ENCODE measurements around the gene TRPV4. TPM values are rescaled to one million over a fixed set of nuclear protein-coding genes. Genes with fewer than 3 reads are reported as not detected.

TRPV4 gene
- total and polyA plus RNA-seq, 3 donors from 2014 or later = 1.3 to 3.0 (median 2.2) TPM

DNA sequence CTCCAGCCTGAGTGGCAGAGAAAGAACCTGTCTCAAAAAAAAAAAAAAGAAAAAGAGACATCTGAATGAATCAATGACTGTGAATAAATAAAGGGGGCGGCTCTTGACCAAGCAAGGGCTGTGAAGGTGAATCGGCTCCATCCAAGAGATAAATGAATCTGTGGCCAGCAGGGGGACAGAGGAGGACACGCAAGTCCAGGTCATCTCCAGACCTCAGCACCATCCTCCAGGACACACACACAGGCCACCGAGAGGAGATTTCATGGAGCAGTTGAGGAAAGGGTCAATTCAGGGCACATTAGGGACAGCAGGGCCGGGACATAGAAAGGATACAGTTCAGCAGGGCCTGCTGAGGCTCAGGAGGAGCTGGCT, 21.6 kb downstream of the TRPV4 start:
- Histone ChIP-seq H3K4me3 (no peak overlapping the region), H3K36me3 (ENCODE audit: low read depth, missing control alignments) (no peaks in the 10 kb centered on the region), H3K9me3 (no peaks in the 10 kb centered on the region), H3K27me3 (no peaks in the 10 kb centered on the region), H3K27ac (no peak overlapping the region), H3K4me1 (no peaks in the 10 kb centered on the region)
- no peak for TF ChIP-seq POLR2A (IDR thresholded peaks at IDR 0.05)
- TF ChIP-seq, protein P1, sequence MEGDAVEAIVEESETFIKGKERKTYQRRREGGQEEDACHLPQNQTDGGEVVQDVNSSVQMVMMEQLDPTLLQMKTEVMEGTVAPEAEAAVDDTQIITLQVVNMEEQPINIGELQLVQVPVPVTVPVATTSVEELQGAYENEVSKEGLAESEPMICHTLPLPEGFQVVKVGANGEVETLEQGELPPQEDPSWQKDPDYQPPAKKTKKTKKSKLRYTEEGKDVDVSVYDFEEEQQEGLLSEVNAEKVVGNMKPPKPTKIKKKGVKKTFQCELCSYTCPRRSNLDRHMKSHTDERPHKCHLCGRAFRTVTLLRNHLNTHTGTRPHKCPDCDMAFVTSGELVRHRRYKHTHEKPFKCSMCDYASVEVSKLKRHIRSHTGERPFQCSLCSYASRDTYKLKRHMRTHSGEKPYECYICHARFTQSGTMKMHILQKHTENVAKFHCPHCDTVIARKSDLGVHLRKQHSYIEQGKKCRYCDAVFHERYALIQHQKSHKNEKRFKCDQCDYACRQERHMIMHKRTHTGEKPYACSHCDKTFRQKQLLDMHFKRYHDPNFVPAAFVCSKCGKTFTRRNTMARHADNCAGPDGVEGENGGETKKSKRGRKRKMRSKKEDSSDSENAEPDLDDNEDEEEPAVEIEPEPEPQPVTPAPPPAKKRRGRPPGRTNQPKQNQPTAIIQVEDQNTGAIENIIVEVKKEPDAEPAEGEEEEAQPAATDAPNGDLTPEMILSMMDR (IDR thresholded peaks at IDR 0.05) = no peak
- no peak for DNase-seq
- intact Hi-C loops (cut with DNase I; ENCODE audit: low total_unique reads) = no loop called here
- WGBS, 2 donors = 74 to 80% methylated on average over 5 of the region's 5 CpGs

DNA sequence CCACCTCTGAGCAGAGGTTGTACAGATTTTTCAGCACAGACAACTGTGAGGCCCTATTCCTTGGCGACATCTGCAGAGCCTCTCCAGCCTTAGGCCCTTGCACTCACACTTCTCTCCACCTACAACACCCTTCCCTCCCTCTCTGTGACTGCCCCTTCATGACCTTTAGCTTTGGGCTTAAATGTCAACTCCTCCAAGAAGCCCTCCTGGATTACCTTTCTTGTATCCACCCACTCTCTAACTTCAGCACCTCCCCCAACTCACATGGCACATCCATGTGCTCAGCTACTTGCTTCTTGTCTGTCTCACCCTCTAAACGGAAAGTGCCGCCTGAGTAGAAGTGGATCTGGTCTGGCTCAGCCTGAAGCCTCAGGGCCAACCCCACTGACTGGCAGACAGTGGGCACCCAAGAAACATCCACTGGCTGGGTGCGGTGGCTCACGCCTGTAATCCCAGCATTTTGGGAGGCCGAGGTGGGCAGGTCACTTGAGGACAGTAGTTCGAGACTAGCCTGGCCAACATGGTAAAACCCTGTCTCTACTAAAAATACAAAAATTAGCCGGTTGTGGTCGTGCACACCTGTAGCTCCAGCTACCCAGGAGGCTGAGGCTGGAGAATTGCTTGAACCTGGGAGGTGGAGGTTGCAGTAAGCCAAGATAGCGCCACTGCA, 22.1 kb downstream of the TRPV4 start:
- Histone ChIP-seq H3K4me1 (no peaks in the 10 kb centered on the region), H3K9me3 (no peaks in the 10 kb centered on the region), H3K27ac (no peak overlapping the region), H3K36me3 (ENCODE audit: low read depth, missing control alignments) (no peaks in the 10 kb centered on the region), H3K4me3 (no peak overlapping the region), H3K27me3 (no peaks in the 10 kb centered on the region)
- DNase-seq = no peak
- TF ChIP-seq, protein P1 (IDR thresholded peaks at IDR 0.05) = no peak
- no peak for TF ChIP-seq POLR2A (IDR thresholded peaks at IDR 0.05)
- intact Hi-C loops (cut with DNase I; ENCODE audit: low total_unique reads) = no loop called here
- WGBS, 2 donors = 79 to 88% methylated on average over 10 of the region's 10 CpGs

DNA sequence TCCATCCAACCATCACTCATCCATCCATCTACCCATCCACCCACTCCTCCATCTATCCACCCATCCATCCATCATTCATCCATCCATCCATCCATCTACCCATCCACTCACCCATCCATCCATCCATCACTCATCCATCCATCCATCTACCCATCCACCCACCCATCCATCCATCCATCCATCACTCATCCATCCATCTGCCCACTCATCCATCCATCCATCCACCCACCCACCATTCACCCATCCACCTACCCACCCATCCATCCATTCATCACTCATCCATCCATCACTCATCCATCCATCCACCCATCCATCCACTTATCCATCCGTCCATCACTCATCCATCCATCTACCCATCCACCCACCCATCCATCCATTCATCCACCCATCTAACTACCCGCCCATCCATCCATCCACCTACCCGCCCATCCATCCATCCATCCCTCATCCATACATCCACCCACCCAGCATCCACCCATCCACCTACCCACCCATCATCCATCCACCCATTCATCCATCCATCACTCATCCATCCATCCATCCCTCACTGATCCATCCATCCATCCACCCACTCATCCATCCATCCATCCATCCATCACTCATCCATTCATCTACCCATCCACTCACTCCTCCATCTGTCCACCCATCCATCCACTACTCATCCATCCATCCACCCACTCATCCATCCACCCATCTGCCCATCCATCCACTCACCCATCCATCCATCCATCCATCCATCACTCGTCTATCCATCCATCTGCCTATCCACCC, 24.1 kb downstream of the TRPV4 start:
- Histone ChIP-seq H3K27me3 (no peaks in the 10 kb centered on the region), H3K27ac (no peak overlapping the region), H3K4me1 (no peaks in the 10 kb centered on the region), H3K4me3 (no peak overlapping the region), H3K36me3 (ENCODE audit: low read depth, missing control alignments) (no peaks in the 10 kb centered on the region), H3K9me3 (no peaks in the 10 kb centered on the region)
- TF ChIP-seq, protein P1 (IDR thresholded peaks at IDR 0.05) = no peak
- TF ChIP-seq POLR2A (IDR thresholded peaks at IDR 0.05) = no peak
- DNase-seq = no peak
- intact Hi-C loops (cut with DNase I; ENCODE audit: low total_unique reads) = loop anchor here (10.0 kb wide), 1 partner anchor 66 kb away; no protein-coding TSS in a partner anchor
- 92 to 93% methylated on average over 4 of the region's 4 CpGs for WGBS, 2 donors

DNA sequence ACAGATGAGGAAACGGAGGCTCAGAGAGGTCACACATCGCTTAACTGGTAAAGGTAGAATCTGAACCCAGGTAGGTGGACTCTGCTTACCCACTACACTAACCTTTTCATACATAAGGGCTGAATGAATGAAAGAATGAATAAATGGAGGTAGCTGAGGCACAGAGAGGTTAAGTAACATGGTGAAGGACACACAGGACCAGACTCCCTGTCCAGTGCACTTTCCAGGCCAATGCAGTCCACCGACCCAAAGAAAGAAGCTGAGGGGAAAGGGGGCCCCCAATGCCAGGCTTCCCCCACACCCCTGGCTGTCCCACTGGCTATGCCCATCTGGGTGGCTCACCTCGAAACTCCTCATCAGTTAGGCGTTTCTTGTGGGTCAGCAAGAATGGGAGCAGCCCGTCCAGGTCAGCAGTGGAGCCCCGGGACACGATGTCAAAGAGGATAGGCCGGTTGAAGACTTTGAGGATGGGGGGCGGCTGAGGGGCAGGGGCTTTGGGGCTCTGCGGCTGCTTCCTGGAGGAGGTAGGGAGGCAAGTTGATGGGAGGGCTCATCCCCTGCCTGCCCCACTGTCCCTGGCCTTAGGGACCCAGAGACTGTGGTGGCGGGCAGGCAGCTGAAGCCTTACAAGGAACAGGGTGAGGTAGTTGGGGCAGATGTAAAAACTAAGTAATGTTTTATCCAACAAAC, 25.1 kb downstream of the TRPV4 start:
- intact Hi-C loops (cut with DNase I; ENCODE audit: low total_unique reads) = loop anchor here (10.0 kb wide), 1 partner anchor 67 kb away; no protein-coding TSS in a partner anchor
- no peak overlapping the region for H3K4me3 ChIP-seq
- H3K36me3 ChIP-seq (ENCODE audit: low read depth, missing control alignments) = no peaks in the 10 kb centered on the region
- 94 to 96% methylated on average over 10 to 12 of the region's 12 CpGs for WGBS, 2 donors
- H3K9me3 ChIP-seq = no peaks in the 10 kb centered on the region
- TF ChIP-seq, protein P1 (IDR thresholded peaks at IDR 0.05) = no peak
- no peak for TF ChIP-seq POLR2A (IDR thresholded peaks at IDR 0.05)
- no peaks in the 10 kb centered on the region for H3K4me1 ChIP-seq
- DNase-seq = no peak
- no peak overlapping the region for H3K27ac ChIP-seq
- H3K27me3 ChIP-seq = no peaks in the 10 kb centered on the region

All from testis (tissue), 3 donors.